BE2C (cell line): ENCODE measurements around the gene HS6ST2.

ENCODE experiments used
- DNase-seq: peaks from one replicate; pipeline ENCODE4 v3.0.0-alpha.2; 2020
- H3K27me3 ChIP-seq: fragments of 250-450 bp; sonication (Bioruptor Pico); 2 replicates; pipeline ENCODE4 v1.5.1; 2020; ENCODE audit warnings: mild to moderate bottlenecking
- H3K36me3 ChIP-seq: fragments of 250-450 bp; sonication (Bioruptor Pico); 2 replicates; pipeline ENCODE4 v1.5.1; 2020; ENCODE audit warnings: mild to moderate bottlenecking
- H3K4me1 ChIP-seq: fragments of 250-450 bp; sonication (Bioruptor Pico); 2 replicates; pipeline ENCODE4 v1.5.1; 2020
- H3K4me3 ChIP-seq: 2 replicates; pipeline ENCODE4 v1.5.1; 2011; ENCODE audit warnings: low read depth, low read length
- H3K9me3 ChIP-seq: fragments of 250-450 bp; sonication (Bioruptor Pico); 2 replicates; pipeline ENCODE4 v1.5.1; 2020
- TF ChIP-seq, protein P1 (sequence below): IDR thresholded peaks from 2 replicates; pipeline ENCODE4 v1.5.1; 2012; ENCODE audit warnings: mild to moderate bottlenecking, low read depth, low read length

The HS6ST2 gene

GRCh38 chrX:132664273-132664672 lies 294.2 kb downstream of the HS6ST2 start:
- Histone ChIP-seq H3K27me3 (no peaks in the 10 kb centered on the region), H3K4me1 (no peaks in the 10 kb centered on the region), H3K4me3 (no peak overlapping the region), H3K9me3 (no peaks in the 10 kb centered on the region), H3K36me3 (no peaks in the 10 kb centered on the region)
- TF ChIP-seq, protein P1, sequence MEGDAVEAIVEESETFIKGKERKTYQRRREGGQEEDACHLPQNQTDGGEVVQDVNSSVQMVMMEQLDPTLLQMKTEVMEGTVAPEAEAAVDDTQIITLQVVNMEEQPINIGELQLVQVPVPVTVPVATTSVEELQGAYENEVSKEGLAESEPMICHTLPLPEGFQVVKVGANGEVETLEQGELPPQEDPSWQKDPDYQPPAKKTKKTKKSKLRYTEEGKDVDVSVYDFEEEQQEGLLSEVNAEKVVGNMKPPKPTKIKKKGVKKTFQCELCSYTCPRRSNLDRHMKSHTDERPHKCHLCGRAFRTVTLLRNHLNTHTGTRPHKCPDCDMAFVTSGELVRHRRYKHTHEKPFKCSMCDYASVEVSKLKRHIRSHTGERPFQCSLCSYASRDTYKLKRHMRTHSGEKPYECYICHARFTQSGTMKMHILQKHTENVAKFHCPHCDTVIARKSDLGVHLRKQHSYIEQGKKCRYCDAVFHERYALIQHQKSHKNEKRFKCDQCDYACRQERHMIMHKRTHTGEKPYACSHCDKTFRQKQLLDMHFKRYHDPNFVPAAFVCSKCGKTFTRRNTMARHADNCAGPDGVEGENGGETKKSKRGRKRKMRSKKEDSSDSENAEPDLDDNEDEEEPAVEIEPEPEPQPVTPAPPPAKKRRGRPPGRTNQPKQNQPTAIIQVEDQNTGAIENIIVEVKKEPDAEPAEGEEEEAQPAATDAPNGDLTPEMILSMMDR = no peak
- DNase-seq = no peak

DNA sequence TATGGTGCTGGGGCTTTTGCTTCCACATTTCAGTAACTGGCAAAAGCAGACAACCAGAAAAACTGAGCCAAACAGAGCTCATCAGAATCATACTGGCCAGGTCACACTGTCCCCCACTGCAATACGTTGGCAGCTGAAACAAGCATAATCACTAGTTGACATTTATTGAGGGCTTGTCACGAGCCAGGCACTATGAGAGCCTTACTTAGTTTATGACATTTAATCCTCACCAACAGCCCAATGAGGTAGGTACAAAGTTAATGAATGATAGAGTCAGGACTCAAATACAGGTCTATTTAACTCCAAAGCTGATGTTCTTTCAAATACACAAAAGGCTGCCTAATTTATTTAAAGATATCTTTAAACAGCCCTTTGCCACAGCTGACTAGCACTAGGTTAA lies 295.6 kb downstream of the HS6ST2 start:
- Histone ChIP-seq H3K4me1 (no peaks in the 10 kb centered on the region), H3K27me3 (no peaks in the 10 kb centered on the region), H3K36me3 (no peaks in the 10 kb centered on the region), H3K4me3 (no peak overlapping the region), H3K9me3 (no peaks in the 10 kb centered on the region)
- no peak for DNase-seq
- TF ChIP-seq, protein P1 = no peak

- Histone ChIP-seq H3K4me1 (no peaks in the 10 kb centered on the region), H3K9me3 (no peaks in the 10 kb centered on the region), H3K36me3 (no peaks in the 10 kb centered on the region), H3K4me3 (no peak overlapping the region), H3K27me3 (no peaks in the 10 kb centered on the region)
- TF ChIP-seq, protein P1 = no peak
- DNase-seq = no peak
Measured at GRCh38 chrX:132657876-132658275, 300.6 kb downstream of the HS6ST2 start.

DNA sequence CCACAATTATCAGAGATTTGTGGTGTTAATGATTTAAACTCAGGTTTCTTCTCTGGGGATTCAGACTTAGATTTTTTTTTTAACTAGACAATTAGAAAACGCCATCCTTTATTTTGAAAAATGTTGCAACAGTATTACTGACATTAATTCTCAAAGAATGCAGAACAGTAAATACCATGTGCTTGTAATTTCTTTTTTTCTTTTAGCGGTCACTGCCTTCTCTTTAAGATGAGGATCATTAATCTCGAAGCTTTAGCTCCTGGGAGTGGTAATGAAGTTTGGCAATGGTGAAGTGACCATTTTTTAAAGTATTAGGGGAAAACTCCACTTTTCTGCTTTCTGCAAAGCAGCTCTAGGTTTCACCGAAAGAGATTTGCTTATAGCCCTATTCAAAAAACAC lies 305.6 kb downstream of the HS6ST2 start:
- no peak for DNase-seq
- Histone ChIP-seq H3K9me3 (no peaks in the 10 kb centered on the region), H3K4me1 (no peaks in the 10 kb centered on the region), H3K36me3 (no peaks in the 10 kb centered on the region), H3K27me3 (no peaks in the 10 kb centered on the region), H3K4me3 (no peak overlapping the region)
- TF ChIP-seq, protein P1 = no peak

DNA sequence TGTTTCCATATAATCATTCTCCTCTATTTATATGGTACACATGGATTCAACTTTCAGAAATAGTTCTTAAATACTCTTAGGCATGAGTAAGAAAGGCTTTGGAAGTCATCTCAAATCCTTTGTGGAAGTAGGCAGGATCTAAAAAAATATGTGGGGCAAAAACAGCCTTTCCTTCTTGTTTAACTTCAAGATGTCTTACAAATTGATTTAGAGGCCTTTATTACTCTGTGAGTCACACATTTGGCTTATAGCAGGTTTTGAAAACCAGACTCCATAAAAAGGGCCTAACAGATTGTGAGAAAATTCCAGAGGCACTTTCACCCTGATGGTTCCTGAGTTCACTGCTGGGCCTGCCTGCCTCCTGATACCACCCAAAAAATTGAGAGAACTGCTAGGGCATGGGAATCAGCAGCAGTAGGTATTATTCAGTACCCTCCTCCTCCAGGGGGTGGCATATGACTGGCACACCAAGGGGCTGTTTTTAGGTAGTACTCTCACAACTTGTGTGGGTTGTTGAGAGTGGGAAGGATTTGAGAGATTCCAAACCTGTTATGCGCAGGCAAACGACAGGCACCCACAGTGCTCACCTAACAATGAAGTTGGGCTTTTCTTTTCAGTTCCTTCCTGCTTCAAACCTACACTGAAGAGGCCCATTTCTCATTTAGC lies 306.9 kb downstream of the HS6ST2 start:
- Histone ChIP-seq H3K9me3 (no peaks in the 10 kb centered on the region), H3K4me3 (no peak overlapping the region), H3K4me1 (no peaks in the 10 kb centered on the region), H3K36me3 (no peaks in the 10 kb centered on the region), H3K27me3 (no peaks in the 10 kb centered on the region)
- TF ChIP-seq, protein P1 = no peak
- no peak for DNase-seq

DNA sequence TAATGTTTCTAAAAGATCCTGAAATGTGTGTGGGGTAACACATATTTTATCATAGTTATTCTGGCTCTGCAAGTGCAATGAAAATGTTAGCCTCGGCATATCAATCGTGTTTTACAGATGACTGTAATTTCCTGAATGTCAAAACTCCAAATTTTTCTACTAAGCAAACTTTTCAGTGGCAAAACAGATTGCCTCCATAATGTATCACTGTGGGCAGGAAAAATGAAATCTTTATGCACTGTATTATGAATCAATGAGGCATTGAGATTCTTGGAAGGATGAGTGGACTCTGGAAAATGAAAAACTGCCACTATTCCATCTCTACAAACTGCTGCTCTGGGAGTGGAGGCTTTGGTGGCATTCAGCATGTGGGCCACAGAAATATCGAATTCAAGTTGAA lies 309.5 kb downstream of the HS6ST2 start:
- H3K4me1 ChIP-seq = no peaks in the 10 kb centered on the region
- DNase-seq = no peak
- TF ChIP-seq, protein P1 = no peak
- no peaks in the 10 kb centered on the region for H3K27me3 ChIP-seq
- H3K4me3 ChIP-seq = no peak overlapping the region
- H3K36me3 ChIP-seq = no peaks in the 10 kb centered on the region
- H3K9me3 ChIP-seq = no peaks in the 10 kb centered on the region
